WTC11 (cell line): ENCODE results near the gene FGF8. TPM values are rescaled to one million over a fixed set of nuclear protein-coding genes. Genes with fewer than 3 reads are reported as not detected.
A peak's percentile ranks its signal among the peaks of the same experiment; 100 is the strongest.

Source experiments
- ATAC-seq: fragments of 200-7000 bp; cut with Tn5 transposase; 2 replicates; pipeline ENCODE4 v1.10.0; 2021; ENCODE audit warnings: mild to moderate bottlenecking, moderate library complexity
- CTCF ChIA-PET: fragments of 300-600 bp; sonication (Branson Sonifier 250); formaldehyde crosslinking; loops from one replicate; lab custom pipeline; 2021; ENCODE audit warnings: antibody characterized with exemption; lab: Charles Lee
- POLR2A ChIA-PET: fragments of 350-600 bp; sonication (Branson Sonifier 250); formaldehyde crosslinking; loops from one replicate; lab custom pipeline; 2021; ENCODE audit warnings: antibody characterized with exemption; lab: Charles Lee
- DNase-seq: peaks from one replicate; pipeline ENCODE4 v3.0.0; 2021; ENCODE audit warnings: low spot score
- H3K27ac Mint-ChIP-seq: 2 replicates; pipeline ENCODE4 v1.8.0; 2021; ENCODE audit warnings: mixed read lengths
- H3K27me3 Mint-ChIP-seq: 2 replicates; pipeline ENCODE4 v1.8.0; 2021; ENCODE audit warnings: low read depth, mild to moderate bottlenecking, moderate library complexity, mixed read lengths
- H3K36me3 Mint-ChIP-seq: 2 replicates; pipeline ENCODE4 v1.8.0; 2021; ENCODE audit warnings: mixed read lengths
- H3K4me1 Mint-ChIP-seq: 2 replicates; pipeline ENCODE4 v1.8.0; 2022; ENCODE audit warnings: mixed read lengths
- H3K4me3 Mint-ChIP-seq: 2 replicates; pipeline ENCODE4 v1.8.0; 2021; ENCODE audit warnings: mild to moderate bottlenecking, moderate library complexity, mixed read lengths
- H3K9me3 Mint-ChIP-seq: 2 replicates; pipeline ENCODE4 v1.8.0; 2021; ENCODE audit warnings: mixed read lengths
- CREM ChIP-seq: sonication (generic); formaldehyde crosslinking; IDR thresholded peaks from 2 replicates; pipeline ENCODE4 v1.8.1; 2022; ENCODE audit warnings: mild to moderate bottlenecking, missing genetic modification reagents, moderate library complexity
- E2F1 ChIP-seq: sonication (generic); formaldehyde crosslinking; IDR thresholded peaks from 2 replicates; pipeline ENCODE4 v1.8.0; 2022; ENCODE audit warnings: mild to moderate bottlenecking, missing genetic modification reagents
- FOXP4 ChIP-seq: sonication (generic); formaldehyde crosslinking; IDR thresholded peaks from 2 replicates; pipeline ENCODE4 v1.8.0; 2022; ENCODE audit warnings: mild to moderate bottlenecking, missing genetic modification reagents
- JUN ChIP-seq: sonication (generic); formaldehyde crosslinking; IDR thresholded peaks from 2 replicates; pipeline ENCODE4 v1.8.0; 2023; ENCODE audit warnings: mild to moderate bottlenecking, missing genetic modification reagents
- NFE2L1 ChIP-seq: sonication (generic); formaldehyde crosslinking; IDR thresholded peaks from 2 replicates; pipeline ENCODE4 v1.8.1; 2023; ENCODE audit warnings: missing genetic modification reagents
- PRRX2 ChIP-seq: fragments of 250-450 bp; sonication (Bioruptor Pico); IDR thresholded peaks from 2 replicates; pipeline ENCODE4 v1.8.0; 2021; ENCODE audit warnings: mild to moderate bottlenecking
- RELA ChIP-seq: sonication (generic); formaldehyde crosslinking; IDR thresholded peaks from 2 replicates; pipeline ENCODE4 v1.8.1; 2022; ENCODE audit warnings: missing genetic modification reagents, mild to moderate bottlenecking, borderline replicate concordance
- RORB ChIP-seq: fragments of 250-450 bp; sonication (Bioruptor Pico); IDR thresholded peaks from 2 replicates; pipeline ENCODE4 v1.9.0; 2021; ENCODE audit warnings: mild to moderate bottlenecking
- SP1 ChIP-seq: sonication (generic); formaldehyde crosslinking; conservative IDR thresholded peaks from 2 replicates; pipeline ENCODE4 v1.8.1; 2022; ENCODE audit warnings: missing genetic modification reagents
- TEAD4 ChIP-seq: sonication (generic); formaldehyde crosslinking; IDR thresholded peaks from 2 replicates; pipeline ENCODE4 v1.8.0; 2022; ENCODE audit warnings: mild to moderate bottlenecking, missing genetic modification reagents
- ZBTB21 ChIP-seq: sonication (generic); formaldehyde crosslinking; IDR thresholded peaks from 2 replicates; pipeline ENCODE4 v1.8.1; 2023; ENCODE audit warnings: mild to moderate bottlenecking, missing genetic modification reagents, borderline replicate concordance
- ZBTB43 ChIP-seq: sonication (generic); formaldehyde crosslinking; IDR thresholded peaks from 2 replicates; pipeline ENCODE4 v1.8.1; 2023; ENCODE audit warnings: mild to moderate bottlenecking, missing genetic modification reagents
- ZNF121 ChIP-seq: sonication (generic); formaldehyde crosslinking; IDR thresholded peaks from 2 replicates; pipeline ENCODE4 v1.8.0; 2023; ENCODE audit warnings: missing genetic modification reagents
- ZNF219 ChIP-seq: sonication (generic); formaldehyde crosslinking; IDR thresholded peaks from 2 replicates; pipeline ENCODE4 v1.8.0; 2023; ENCODE audit warnings: missing genetic modification reagents, mild to moderate bottlenecking, borderline replicate concordance
- ZNF232 ChIP-seq: sonication (generic); formaldehyde crosslinking; IDR thresholded peaks from 2 replicates; pipeline ENCODE4 v1.8.0; 2022; ENCODE audit warnings: mild to moderate bottlenecking, missing genetic modification reagents
- ZNF281 ChIP-seq: sonication (generic); formaldehyde crosslinking; IDR thresholded peaks from 2 replicates; pipeline ENCODE4 v1.8.0; 2023; ENCODE audit warnings: mild to moderate bottlenecking, missing genetic modification reagents
- ZNF317 ChIP-seq: sonication (generic); formaldehyde crosslinking; IDR thresholded peaks from 2 replicates; pipeline ENCODE4 v1.8.1; 2023; ENCODE audit warnings: low read depth, mild to moderate bottlenecking, moderate library complexity, missing genetic modification reagents, borderline replicate concordance
- ZNF423 ChIP-seq: fragments of 250-450 bp; sonication (Bioruptor Pico); IDR thresholded peaks from 2 replicates; pipeline ENCODE4 v2.1.2; 2022; ENCODE audit warnings: mild to moderate bottlenecking, moderate library complexity
- ZNF671 ChIP-seq: fragments of 250-450 bp; sonication (Bioruptor Pico); IDR thresholded peaks from 2 replicates; pipeline ENCODE4 v1.8.0; 2021; ENCODE audit warnings: mild to moderate bottlenecking
- total RNA-seq: library from RNA; stranded (reverse); gene quantifications from 3 replicates; pipeline ENCODE4 v1.2.3, GENCODE V29; 2021
- TF ChIP-seq, protein P1 (sequence below): sonication (generic); formaldehyde crosslinking; IDR thresholded peaks from 2 replicates; pipeline ENCODE4 v1.8.1; 2022; ENCODE audit warnings: low read depth, missing genetic modification reagents, borderline replicate concordance
- TF ChIP-seq, protein P2 (sequence below): sonication (generic); formaldehyde crosslinking; IDR thresholded peaks from 2 replicates; pipeline ENCODE4 v1.8.1; 2023; ENCODE audit warnings: mild to moderate bottlenecking, missing genetic modification reagents

Gene FGF8
- total RNA-seq, 1 experiment from 2014 or later: 28.9 TPM

- peak; percentile 76 for TF ChIP-seq FOXP4 (CRISPR knock-in tag)
- no peak for TF ChIP-seq CREM
- TF ChIP-seq ZNF671 (CRISPR knock-in tag): no peak
- peak; percentile 92; the same call in 1 of the 2 replicates for TF ChIP-seq ZNF121 (CRISPR knock-in tag)
- peak; percentile 68 for TF ChIP-seq ZNF423 (CRISPR knock-in tag)
- no peak for TF ChIP-seq PRRX2 (CRISPR knock-in tag)
- TF ChIP-seq ZNF281 (CRISPR knock-in tag): no peak
- no peak for TF ChIP-seq E2F1 (CRISPR knock-in tag)
- TF ChIP-seq JUN: no peak
- TF ChIP-seq ZNF232 (CRISPR knock-in tag): peak; percentile 63; the same call in 1 of the 2 replicates
- TF ChIP-seq ZNF219 (CRISPR knock-in tag): no peak
- no peak for TF ChIP-seq TEAD4
- no peak for TF ChIP-seq ZNF317 (CRISPR knock-in tag)
Observed at GRCh38 chr10:101779544-101780186, 3.8 kb upstream of the FGF8 start (continued).

DNA sequence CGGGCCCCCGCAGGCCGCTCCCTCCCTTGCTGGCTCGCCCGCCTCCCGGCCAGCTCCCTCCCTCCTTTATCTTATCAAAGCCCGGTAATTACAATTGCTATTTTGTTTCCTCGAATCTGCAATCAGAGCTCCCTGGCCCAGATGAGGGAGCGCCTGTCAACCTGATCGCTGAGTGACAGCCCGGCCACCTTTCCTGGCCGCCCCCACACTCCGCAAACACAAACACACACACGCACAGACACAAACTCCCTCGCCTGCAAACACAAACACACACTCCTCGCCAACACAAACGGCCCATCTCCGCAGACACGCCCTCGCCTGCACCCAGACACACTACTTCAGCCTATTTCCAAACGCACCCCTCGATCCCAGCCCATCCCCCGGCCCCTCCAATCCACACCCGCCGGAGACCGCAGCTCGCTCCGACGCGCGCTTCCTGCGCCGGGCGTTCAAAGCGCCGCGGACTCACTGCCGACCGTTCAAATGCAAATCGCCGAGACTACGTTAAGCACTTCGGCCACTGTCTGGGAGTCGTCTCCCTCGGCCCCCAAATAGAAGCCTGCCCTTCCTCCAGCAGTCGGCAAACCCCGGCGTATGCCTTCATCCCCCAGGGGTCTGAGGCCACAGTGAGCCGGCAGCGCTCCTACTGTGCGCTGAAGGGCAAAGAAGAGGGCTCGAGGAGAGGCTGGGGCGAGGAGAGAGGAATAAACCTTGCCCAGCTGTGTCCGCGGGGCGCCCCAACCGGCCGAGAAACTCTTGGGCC lies 3.0 kb upstream of the FGF8 start:
- ATAC-seq: peak; percentile 28
- TF ChIP-seq, protein P1, sequence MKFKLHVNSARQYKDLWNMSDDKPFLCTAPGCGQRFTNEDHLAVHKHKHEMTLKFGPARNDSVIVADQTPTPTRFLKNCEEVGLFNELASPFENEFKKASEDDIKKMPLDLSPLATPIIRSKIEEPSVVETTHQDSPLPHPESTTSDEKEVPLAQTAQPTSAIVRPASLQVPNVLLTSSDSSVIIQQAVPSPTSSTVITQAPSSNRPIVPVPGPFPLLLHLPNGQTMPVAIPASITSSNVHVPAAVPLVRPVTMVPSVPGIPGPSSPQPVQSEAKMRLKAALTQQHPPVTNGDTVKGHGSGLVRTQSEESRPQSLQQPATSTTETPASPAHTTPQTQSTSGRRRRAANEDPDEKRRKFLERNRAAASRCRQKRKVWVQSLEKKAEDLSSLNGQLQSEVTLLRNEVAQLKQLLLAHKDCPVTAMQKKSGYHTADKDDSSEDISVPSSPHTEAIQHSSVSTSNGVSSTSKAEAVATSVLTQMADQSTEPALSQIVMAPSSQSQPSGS: no peak
- no peak for TF ChIP-seq RORB (CRISPR knock-in tag)
- peak; percentile 22; the same call in 1 of the 2 replicates for TF ChIP-seq ZNF281 (CRISPR knock-in tag)
- 0 out of 2 replicates have a peak, but pooled peaks have one; percentile 6 for TF ChIP-seq RELA (CRISPR knock-in tag)
- 0 out of 2 replicates have a peak, but pooled peaks have one; percentile 23 for TF ChIP-seq ZBTB21 (CRISPR knock-in tag)
- 0 out of 2 replicates have a peak, but pooled peaks have one; percentile 8 for TF ChIP-seq ZBTB43
- TF ChIP-seq ZNF423 (CRISPR knock-in tag): peak; percentile 78; the same call in 1 of the 2 replicates
- TF ChIP-seq, protein P2, sequence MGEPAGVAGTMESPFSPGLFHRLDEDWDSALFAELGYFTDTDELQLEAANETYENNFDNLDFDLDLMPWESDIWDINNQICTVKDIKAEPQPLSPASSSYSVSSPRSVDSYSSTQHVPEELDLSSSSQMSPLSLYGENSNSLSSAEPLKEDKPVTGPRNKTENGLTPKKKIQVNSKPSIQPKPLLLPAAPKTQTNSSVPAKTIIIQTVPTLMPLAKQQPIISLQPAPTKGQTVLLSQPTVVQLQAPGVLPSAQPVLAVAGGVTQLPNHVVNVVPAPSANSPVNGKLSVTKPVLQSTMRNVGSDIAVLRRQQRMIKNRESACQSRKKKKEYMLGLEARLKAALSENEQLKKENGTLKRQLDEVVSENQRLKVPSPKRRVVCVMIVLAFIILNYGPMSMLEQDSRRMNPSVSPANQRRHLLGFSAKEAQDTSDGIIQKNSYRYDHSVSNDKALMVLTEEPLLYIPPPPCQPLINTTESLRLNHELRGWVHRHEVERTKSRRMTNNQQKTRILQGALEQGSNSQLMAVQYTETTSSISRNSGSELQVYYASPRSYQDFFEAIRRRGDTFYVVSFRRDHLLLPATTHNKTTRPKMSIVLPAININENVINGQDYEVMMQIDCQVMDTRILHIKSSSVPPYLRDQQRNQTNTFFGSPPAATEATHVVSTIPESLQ (CRISPR knock-in tag): no peak
- 0 out of 2 replicates have a peak, but pooled peaks have one; percentile 25 for TF ChIP-seq SP1 (CRISPR knock-in tag)
- peak; percentile 79; the same call in 1 of the 2 replicates for TF ChIP-seq NFE2L1 (CRISPR knock-in tag)

More for the DNA sequence above, 3.0 kb upstream of the FGF8 start:
- Mint-ChIP-seq H3K27me3 (peaks cover 43% of the 10 kb centered on the region), H3K36me3 (no peaks in the 10 kb centered on the region), H3K27ac (peak overlapping the region; percentile 88), H3K4me3 (peak overlapping the region; percentile 81), H3K9me3 (no peaks in the 10 kb centered on the region), H3K4me1 (peaks cover 55% of the 10 kb centered on the region)
- POLR2A ChIA-PET: interaction anchor here (0.6 to 2.6 kb wide), 3 partner anchors 9 to 176 kb away, joined by 4 to 10 read pairs (median 6); partner anchors contain the start of gene OGA
- CTCF ChIA-PET: interaction anchor here (0.6 to 11.0 kb wide), 22 partner anchors 9 to 566 kb away, joined by 3 to 370 read pairs (median 3); no protein-coding TSS in a partner anchor
- peak; percentile 80 for DNase-seq
